AG04449 (cell line): Measurements from ENCODE around the gene ST6GALNAC1.

Experiments used
- CTCF ChIA-PET: fragments of 350-600 bp; formaldehyde crosslinking; extraction: SDS; loops from one replicate; lab custom pipeline; 2021; ENCODE audit warnings: antibody characterized with exemption; lab: Yijun Ruan, JAX
- POLR2A ChIA-PET: fragments of 400-600, 350-600 bp; formaldehyde crosslinking; extraction: SDS; loops from one replicate; lab custom pipeline; 2020; ENCODE audit warnings: antibody characterized with exemption, inconsistent platforms; lab: Yijun Ruan, JAX
- DNase-seq: peaks from one replicate; pipeline ENCODE4 v3.0.0-alpha.2; 2010; ENCODE audit warnings: low read depth, low spot score
- H3K4me3 ChIP-seq: 2 replicates; pipeline ENCODE4 v1.5.1; 2011; ENCODE audit warnings: low read depth, mild to moderate bottlenecking, control low read depth, low read length
- CTCF ChIP-seq: IDR thresholded peaks from one replicate; pipeline ENCODE4 v1.5.1; 2011; ENCODE audit warnings: mild to moderate bottlenecking, moderate library complexity, low read length, control low read depth, inconsistent platforms; ENCODE audit not compliant: insufficient read depth; ENCODE audit errors: missing control alignments

The ST6GALNAC1 gene

GRCh38 chr17:76577876-76578275 lies 65.7 kb downstream of the ST6GALNAC1 start:
- CTCF ChIA-PET = interaction anchor here (1.0 to 3.9 kb wide), 6 partner anchors 8 to 55 kb away, joined by 3 to 14 read pairs (median 3); partner anchors contain the start of gene ST6GALNAC2
- POLR2A ChIA-PET = no interaction called here
- no peak for DNase-seq
- TF ChIP-seq CTCF = no peak
- no peak overlapping the region for H3K4me3 ChIP-seq

- CTCF ChIA-PET = interaction anchor here (0.8 to 3.9 kb wide), 4 partner anchors 10 to 49 kb away, joined by 3 to 14 read pairs (median 4); no protein-coding TSS in a partner anchor
- TF ChIP-seq CTCF = no peak
- POLR2A ChIA-PET = no interaction called here
- DNase-seq = no peak
- H3K4me3 ChIP-seq = no peak overlapping the region
Observed at GRCh38 chr17:76576189-76576588, 67.4 kb downstream of the ST6GALNAC1 start.

DNA sequence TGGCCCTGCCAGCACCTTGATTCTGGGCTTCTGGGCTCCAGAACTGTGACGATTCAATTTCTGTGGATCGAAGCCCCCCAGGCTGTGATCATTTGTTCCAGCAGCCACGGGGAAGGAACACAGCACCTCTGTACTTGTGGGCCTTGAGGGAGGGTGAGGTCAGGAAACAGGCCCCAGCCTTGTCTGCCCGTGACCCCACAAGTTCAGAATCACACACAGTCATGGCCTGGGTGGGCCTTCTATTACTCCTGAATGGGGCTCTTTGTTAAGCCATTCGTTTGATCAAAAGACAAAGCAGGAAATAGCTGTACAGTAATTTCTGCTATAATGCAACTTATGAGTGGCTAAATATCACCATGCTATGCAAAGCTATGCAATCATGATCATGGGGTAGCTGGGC lies 68.0 kb downstream of the ST6GALNAC1 start:
- ChIA-PET POLR2A (no interaction called here), CTCF (interaction anchor here (0.8 to 3.9 kb wide), 5 partner anchors 9 to 49 kb away, joined by 3 to 14 read pairs (median 4); partner anchors contain the start of gene ST6GALNAC2)
- no peak for TF ChIP-seq CTCF
- no peak for DNase-seq
- H3K4me3 ChIP-seq = no peak overlapping the region
